Suppressor macrophage treated with lipopolysaccharide for 1 hour (primary cell): Measurements from ENCODE around the gene DERL2.

Source experiments
- DNase-seq, 3 donors: peaks; one replicate each; pipeline ENCODE4 v3.0.0-alpha.2; 2020 to 2022

DERL2 gene

GRCh38 chr17:5485270-5486205 lies at the start of gene DERL2:
DERL2 (minus strand) TSS chr17:5486178; CDS start chr17:5486161, 17 bp downstream.
- no peak for DNase-seq

- no peak for DNase-seq
These were observed 49.5 kb upstream of the DERL2 start for GRCh38 chr17:5535436-5535835.

DNA sequence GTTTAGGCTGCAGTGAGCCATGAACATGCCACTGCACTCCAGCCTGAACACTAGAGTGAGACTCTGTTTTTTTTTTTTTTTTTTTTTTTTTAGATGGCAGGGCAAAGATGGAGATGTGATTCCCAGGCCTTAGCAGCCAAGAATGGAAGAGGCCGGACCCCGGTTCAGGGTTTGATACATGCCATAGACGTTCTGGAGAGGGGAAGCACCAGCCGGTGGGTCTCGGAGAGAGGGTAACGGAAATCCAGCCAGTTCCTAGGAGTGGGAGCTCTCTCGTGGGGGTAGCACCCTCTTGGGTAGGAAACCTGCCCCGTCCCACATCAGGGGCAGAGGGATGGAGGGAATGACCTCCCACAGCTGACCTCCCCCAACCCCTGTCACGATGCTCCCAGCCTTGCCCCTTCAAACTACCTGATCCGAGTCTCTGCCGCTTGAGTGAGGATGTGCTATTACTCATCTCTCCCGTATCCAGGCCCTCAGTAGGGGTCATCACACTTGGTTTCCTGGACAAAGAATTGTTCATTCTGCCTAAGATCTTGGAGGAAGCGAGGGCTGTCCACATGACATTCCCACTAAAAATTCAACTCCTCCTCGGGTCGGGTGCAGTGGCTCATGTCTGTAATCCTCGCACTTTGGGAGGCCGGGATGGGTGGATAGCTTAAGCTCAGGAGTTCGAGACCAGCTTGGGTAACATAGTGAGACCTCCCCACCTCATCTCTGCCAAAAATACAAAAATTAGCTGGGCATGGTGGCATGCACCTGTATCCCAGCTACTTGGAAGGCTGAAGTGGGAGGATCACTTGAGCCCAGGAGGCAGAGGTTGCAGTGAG lies 47.7 kb upstream of the DERL2 start:
- DNase-seq = no peak

DNA sequence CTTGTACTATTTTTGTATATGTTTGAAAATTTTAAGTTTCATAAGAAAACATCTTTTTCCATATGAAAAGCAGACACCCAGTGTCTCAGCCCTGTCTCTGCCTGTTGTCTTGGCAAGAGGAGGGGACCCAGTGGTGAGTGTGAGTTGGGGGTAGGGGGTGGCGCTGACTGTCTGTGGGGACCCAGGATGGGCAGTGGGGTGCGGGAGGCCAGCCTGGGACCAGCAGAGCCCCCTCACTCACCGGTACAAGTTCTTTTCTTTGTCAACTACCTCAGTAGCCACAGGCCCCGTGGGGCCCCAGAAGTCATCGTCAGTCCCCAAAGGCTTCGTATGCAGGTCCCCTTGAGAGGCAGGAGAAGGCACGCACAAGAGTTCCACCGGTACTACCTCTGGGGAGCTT lies 46.6 kb upstream of the DERL2 start:
- no peak for DNase-seq

GRCh38 chr17:5531085-5531418 lies 45.1 kb upstream of the DERL2 start:
- no peak for DNase-seq

- DNase-seq = peak; percentile 42 to 62 (median 54)
These were observed 44.5 kb upstream of the DERL2 start for GRCh38 chr17:5530265-5531084.

DNA sequence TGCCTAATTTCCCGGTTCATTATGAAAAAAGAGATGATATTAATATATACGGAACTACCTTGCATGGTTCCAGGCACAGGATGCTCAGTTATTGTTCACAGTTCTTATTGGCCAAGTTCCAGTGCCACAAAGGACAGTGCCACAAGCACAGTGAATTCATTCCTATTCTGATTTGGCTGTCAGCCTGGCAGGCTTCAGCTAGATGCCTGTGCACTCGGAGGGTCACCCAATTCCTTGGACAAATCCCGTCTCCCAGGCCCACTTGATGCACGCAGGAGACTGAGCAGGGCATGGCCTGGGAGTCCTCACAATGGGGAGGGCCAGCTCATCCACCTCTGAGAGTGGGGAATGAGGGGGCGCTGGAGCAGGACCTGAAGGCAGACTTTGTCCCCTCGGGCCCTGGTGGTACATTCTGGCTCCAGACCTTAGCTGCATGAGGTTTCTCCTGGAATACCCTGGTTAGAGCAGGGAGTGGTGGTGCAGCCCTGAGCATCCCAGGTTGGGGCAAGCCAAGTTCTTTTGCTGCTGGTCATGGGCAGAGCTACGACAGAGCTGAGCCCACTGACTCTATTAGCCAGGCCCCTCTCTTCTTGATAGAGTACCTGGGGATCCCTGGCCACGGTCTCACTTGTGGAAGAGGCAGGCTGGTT lies 41.7 kb upstream of the DERL2 start:
- DNase-seq = no peak

GRCh38 chr17:5526821-5527598 lies 41.0 kb upstream of the DERL2 start:
- DNase-seq = peak; percentile 87 to 94 (median 88)

- DNase-seq = no peak
These were observed 37.3 kb upstream of the DERL2 start for GRCh38 chr17:5523249-5523648.

- DNase-seq = no peak
These were observed 36.5 kb upstream of the DERL2 start for GRCh38 chr17:5522476-5522875.

- DNase-seq = no peak
These were observed 30.2 kb upstream of the DERL2 start for GRCh38 chr17:5516060-5516792.

DNA sequence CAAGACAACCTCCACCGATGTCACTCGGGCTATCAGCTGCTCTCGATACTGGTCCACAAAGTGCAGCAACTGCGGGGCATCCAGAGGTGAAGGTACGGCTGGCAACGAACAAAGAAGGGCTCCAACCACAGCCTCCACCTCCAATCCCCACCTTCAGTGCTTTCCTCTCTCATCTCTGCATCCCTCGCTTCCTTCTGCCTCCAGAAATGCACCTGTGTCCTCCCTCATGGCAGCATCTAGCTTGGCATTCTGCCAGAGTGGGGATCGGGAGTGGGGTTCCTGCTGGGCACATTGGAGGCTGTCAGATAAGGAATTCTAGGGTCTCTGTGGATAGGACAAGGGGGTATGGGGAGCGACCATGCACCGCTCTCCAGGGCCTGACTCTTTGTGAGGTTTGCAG lies 29.0 kb upstream of the DERL2 start:
- DNase-seq = no peak

DNA sequence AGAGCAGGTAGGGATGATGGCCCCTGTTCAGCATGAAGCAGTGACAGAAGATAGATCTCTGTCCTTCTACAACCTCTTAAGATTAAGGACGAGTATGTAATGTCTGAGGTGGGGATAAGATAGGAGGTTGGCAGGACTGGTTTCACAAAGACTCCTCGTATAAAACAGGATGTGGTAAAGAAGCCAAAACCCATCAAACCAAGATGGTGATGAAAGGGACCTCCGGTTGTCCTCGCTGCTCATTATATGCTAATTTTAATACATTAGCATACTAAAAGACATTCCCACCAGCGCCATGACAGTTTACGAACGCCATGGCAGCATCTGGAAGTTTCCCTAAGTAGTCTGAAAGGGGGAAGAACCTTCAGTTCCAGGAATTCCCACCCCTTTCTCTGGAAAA lies 27.6 kb upstream of the DERL2 start:
- no peak for DNase-seq

DNA sequence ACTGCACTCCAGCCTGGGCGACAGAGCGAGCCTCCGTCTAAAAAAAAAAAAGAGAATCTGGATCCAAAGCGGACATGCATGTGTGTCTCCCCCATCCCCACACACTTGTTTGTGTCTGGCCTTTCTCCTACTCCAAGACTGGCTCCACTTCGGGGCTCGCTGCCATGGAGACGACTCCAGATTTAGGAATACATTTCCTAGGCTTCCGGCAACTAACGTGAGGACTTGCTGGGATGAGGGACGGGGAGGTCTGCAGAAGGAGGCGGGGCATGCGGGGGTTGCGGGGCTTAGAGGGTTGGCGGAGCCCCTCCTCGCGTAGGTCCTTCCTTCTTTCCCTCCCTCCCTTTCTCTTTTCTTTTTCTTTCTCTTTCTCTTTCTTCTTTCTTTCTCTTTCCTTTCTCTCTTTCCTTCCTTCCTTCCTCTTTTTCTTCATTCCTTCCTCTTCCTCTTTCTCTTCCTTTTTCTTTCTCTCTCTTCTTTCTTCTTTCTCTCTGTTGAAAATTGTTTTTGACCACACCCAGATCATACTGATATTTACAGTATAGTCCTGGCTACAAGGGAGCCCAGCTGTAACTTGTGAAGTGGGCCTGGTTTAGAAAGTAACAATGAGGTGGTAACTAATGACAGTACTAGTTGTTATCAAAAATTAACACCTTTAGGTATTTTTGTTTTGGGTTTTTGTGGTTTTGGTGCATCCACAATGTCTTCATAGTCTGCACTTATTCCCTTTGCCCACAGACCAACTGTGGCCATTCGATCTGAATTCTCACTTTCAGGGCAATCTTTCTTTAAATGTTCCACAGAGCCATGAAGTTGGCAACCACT lies 25.6 kb upstream of the DERL2 start:
- no peak for DNase-seq

GRCh38 chr17:5510771-5511170 lies 24.8 kb upstream of the DERL2 start:
- no peak for DNase-seq

GRCh38 chr17:5509482-5509881 lies 23.5 kb upstream of the DERL2 start:
- DNase-seq = no peak

DNA sequence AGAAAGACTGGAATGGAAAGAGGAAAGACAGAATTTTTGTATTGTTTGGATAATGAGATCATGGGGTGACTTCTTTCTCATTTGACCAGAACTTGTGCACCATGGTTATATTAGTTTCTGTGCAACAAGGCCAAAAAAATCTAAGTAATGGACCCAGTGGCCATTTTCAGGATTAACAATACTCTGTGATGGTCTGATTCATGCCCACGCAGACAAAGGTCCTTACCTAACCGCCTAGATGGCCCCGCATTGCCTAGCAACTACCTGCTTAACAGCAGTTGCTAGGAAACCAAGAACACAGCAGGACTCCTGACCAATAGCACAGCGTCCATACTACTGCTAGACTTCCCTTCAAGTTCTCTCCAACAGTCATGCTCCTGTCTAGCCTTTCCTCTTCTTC lies 22.8 kb upstream of the DERL2 start:
- no peak for DNase-seq

- DNase-seq = no peak
These were observed 20.3 kb upstream of the DERL2 start for GRCh38 chr17:5506307-5506706.

DNA sequence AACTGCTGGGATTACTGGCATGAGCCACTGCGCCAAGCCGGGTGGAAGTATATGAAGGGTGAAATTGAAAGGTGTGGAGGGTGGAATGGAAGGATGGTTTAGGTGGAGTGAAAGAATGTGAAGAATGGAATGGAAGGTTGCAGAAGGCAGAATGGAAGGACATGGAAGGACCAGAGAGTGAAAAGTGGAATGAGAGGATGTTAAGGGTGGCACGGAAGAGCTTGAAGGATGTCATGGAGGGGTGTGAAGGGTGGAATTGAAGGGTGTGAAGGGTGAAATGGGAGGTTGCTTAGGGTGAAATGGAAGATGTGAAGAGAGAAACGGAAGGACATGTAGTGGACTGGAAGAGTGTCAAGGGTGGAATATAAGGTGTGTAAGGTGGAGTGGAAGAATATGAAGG lies 16.6 kb upstream of the DERL2 start:
- DNase-seq = no peak

GRCh38 chr17:5501685-5502084 lies 15.7 kb upstream of the DERL2 start:
- DNase-seq = no peak
